Neuron (in vitro differentiated cells): ENCODE measurements around the gene MROH7.
"Not testable (repeated sequence)": the region's sequence is repeated elsewhere in the genome, so short reads cannot be mapped to it uniquely, and the experiment has no call there.

Experiments used
- H2AFZ ChIP-seq: one replicate; pipeline ENCODE4 v1.6.1; 2013; ENCODE audit warnings: low read depth, mild to moderate bottlenecking, inconsistent platforms, low read length, moderate library complexity
- H3K27me3 ChIP-seq: one replicate; pipeline ENCODE4 v1.6.1; 2013; ENCODE audit warnings: low read length; ENCODE audit not compliant: insufficient read depth
- H3K36me3 ChIP-seq: one replicate; pipeline ENCODE4 v1.6.1; 2013; ENCODE audit warnings: low read length; ENCODE audit not compliant: insufficient read depth
- H3K4me1 ChIP-seq: one replicate; pipeline ENCODE4 v1.6.1; 2013; ENCODE audit warnings: low read length; ENCODE audit not compliant: insufficient read depth
- H3K4me3 ChIP-seq: 2 replicates; pipeline ENCODE4 v1.5.1; 2013; ENCODE audit warnings: mild to moderate bottlenecking, low read length, moderate library complexity
- H3K9me3 ChIP-seq: one replicate; pipeline ENCODE4 v1.6.1; 2013; ENCODE audit warnings: low read length

MROH7 gene

GRCh38 chr1:54615531-54616279 is 25.9 kb upstream of the MROH7 start:
- Histone ChIP-seq H3K4me1 (no peaks in the 10 kb centered on the region), H2AFZ (no peak overlapping the region)

GRCh38 chr1:54619749-54620148 is 21.8 kb upstream of the MROH7 start:
- peaks cover under 1% of the 10 kb centered on the region for H3K27me3 ChIP-seq
- no peaks in the 10 kb centered on the region for H3K4me1 ChIP-seq
- no peaks in the 10 kb centered on the region for H3K9me3 ChIP-seq
- no peak overlapping the region for H2AFZ ChIP-seq
- H3K36me3 ChIP-seq: no peaks in the 10 kb centered on the region
- no peak overlapping the region for H3K4me3 ChIP-seq

More at GRCh38 chr1:54615531-54616279, 25.9 kb upstream of the MROH7 start:
- no peaks in the 10 kb centered on the region for H3K27me3 ChIP-seq
- no peaks in the 10 kb centered on the region for H3K36me3 ChIP-seq
- H3K4me3 ChIP-seq: no peak overlapping the region
- no peaks in the 10 kb centered on the region for H3K9me3 ChIP-seq

- H3K9me3 ChIP-seq: no peaks in the 10 kb centered on the region
- no peaks in the 10 kb centered on the region for H3K36me3 ChIP-seq
- no peaks in the 10 kb centered on the region for H3K4me1 ChIP-seq
- no peak within 1 kb of the TSS for H3K4me3 ChIP-seq
- peaks cover 4% of the 10 kb centered on the region for H3K27me3 ChIP-seq
- H2AFZ ChIP-seq: no peak within 1 kb of the TSS
These were observed 18.2 kb upstream of the MROH7 start, which contains the start of gene FAM151A for GRCh38 chr1:54623216-54624007. Gene FAM151A, minus strand, starts transcription at chr1:54623525. Its CDS starts 130 bp downstream, at chr1:54623395.

GRCh38 chr1:54624466-54625464 is 16.8 kb upstream of the MROH7 start:
- Histone ChIP-seq H3K9me3 (no peaks in the 10 kb centered on the region), H3K27me3 (peaks cover 4% of the 10 kb centered on the region), H2AFZ (no peak overlapping the region), H3K36me3 (no peaks in the 10 kb centered on the region), H3K4me1 (no peaks in the 10 kb centered on the region), H3K4me3 (no peak overlapping the region)

- Histone ChIP-seq H3K36me3 (no peaks in the 10 kb centered on the region), H3K9me3 (no peaks in the 10 kb centered on the region), H3K4me1 (no peaks in the 10 kb centered on the region), H3K4me3 (no peak overlapping the region), H3K27me3 (peaks cover 4% of the 10 kb centered on the region), H2AFZ (no peak overlapping the region)
These were observed 14.4 kb upstream of the MROH7 start for GRCh38 chr1:54627196-54627595.

- H2AFZ ChIP-seq, H3K36me3 ChIP-seq, H3K9me3 ChIP-seq, H3K4me1 ChIP-seq, H3K27me3 ChIP-seq, H3K4me3 ChIP-seq: not testable (repeated sequence)
These were observed 5.8 kb upstream of the MROH7 start for GRCh38 chr1:54635804-54636203.

- not testable (repeated sequence) for H3K27me3 ChIP-seq, H2AFZ ChIP-seq, H3K9me3 ChIP-seq, H3K36me3 ChIP-seq, H3K4me3 ChIP-seq, H3K4me1 ChIP-seq
These were observed 4.8 kb upstream of the MROH7 start for GRCh38 chr1:54636461-54637446.

- Histone ChIP-seq H3K4me3 (no peak overlapping the region), H3K27me3 (no peaks in the 10 kb centered on the region), H3K9me3 (no peaks in the 10 kb centered on the region), H2AFZ (no peak overlapping the region), H3K36me3 (no peaks in the 10 kb centered on the region), H3K4me1 (no peaks in the 10 kb centered on the region)
These were observed 1.2 kb upstream of the MROH7 start for GRCh38 chr1:54640361-54640760.

GRCh38 chr1:54643736-54644135 is 2.1 kb downstream of the MROH7 start:
- H3K36me3 ChIP-seq: no peaks in the 10 kb centered on the region
- no peak overlapping the region for H2AFZ ChIP-seq
- no peaks in the 10 kb centered on the region for H3K27me3 ChIP-seq
- H3K4me1 ChIP-seq: no peaks in the 10 kb centered on the region
- H3K4me3 ChIP-seq: no peak overlapping the region
- no peaks in the 10 kb centered on the region for H3K9me3 ChIP-seq

GRCh38 chr1:54645806-54646676 is 4.5 kb downstream of the MROH7 start:
- Histone ChIP-seq H3K4me3 (no peak overlapping the region), H2AFZ (no peak overlapping the region), H3K36me3 (no peaks in the 10 kb centered on the region), H3K4me1 (no peaks in the 10 kb centered on the region), H3K9me3 (no peaks in the 10 kb centered on the region), H3K27me3 (peaks cover 4% of the 10 kb centered on the region)

GRCh38 chr1:54649130-54649898 is 7.7 kb downstream of the MROH7 start:
- H3K4me3 ChIP-seq: no peak overlapping the region

More at GRCh38 chr1:54649130-54649898, 7.7 kb downstream of the MROH7 start:
- H3K9me3 ChIP-seq: no peaks in the 10 kb centered on the region
- no peak overlapping the region for H2AFZ ChIP-seq
- H3K36me3 ChIP-seq: no peaks in the 10 kb centered on the region
- H3K4me1 ChIP-seq: no peaks in the 10 kb centered on the region
- peaks cover 4% of the 10 kb centered on the region for H3K27me3 ChIP-seq
